SJCRH30 (cell line): Measurements from ENCODE around the gene ST3GAL3. TPM values are rescaled to one million over a fixed set of nuclear protein-coding genes. Genes with fewer than 3 reads are reported as not detected.

Source experiments
- DNase-seq, 2 experiments: peaks; one replicate each; pipeline ENCODE4 v3.0.0-alpha.2; 2015 to 2020
- H3K27ac ChIP-seq: fragments of 250-450 bp; sonication (Bioruptor Pico); 2 replicates; pipeline ENCODE4 v1.5.1; 2020; ENCODE audit warnings: mild to moderate bottlenecking, moderate library complexity
- H3K27me3 ChIP-seq: fragments of 250-450 bp; sonication (Bioruptor Pico); 2 replicates; pipeline ENCODE4 v1.5.1; 2020; ENCODE audit warnings: mild to moderate bottlenecking, moderate library complexity
- H3K36me3 ChIP-seq: fragments of 250-450 bp; sonication (Bioruptor Pico); 2 replicates; pipeline ENCODE4 v1.5.1; 2020; ENCODE audit warnings: mild to moderate bottlenecking, moderate library complexity
- H3K4me1 ChIP-seq: fragments of 250-450 bp; sonication (Bioruptor Pico); 2 replicates; pipeline ENCODE4 v1.5.1; 2020; ENCODE audit warnings: mild to moderate bottlenecking, moderate library complexity
- H3K4me3 ChIP-seq: fragments of 250-450 bp; sonication (Bioruptor Pico); 2 replicates; pipeline ENCODE4 v1.5.1; 2020; ENCODE audit warnings: mild to moderate bottlenecking, moderate library complexity
- H3K9me3 ChIP-seq: fragments of 250-450 bp; sonication (Bioruptor Pico); replicated peaks from 2 replicates; pipeline ENCODE4 v1.5.1; 2020; ENCODE audit warnings: mild to moderate bottlenecking, moderate library complexity
- total RNA-seq: library from RNA; depleted of rRNA; stranded (reverse); fragments of >200 nt; shearing (Covaris generic); gene quantifications from 2 replicates; pipeline ENCODE4 v1.2.3, GENCODE V29; 2014

Gene ST3GAL3
- total RNA-seq, 1 experiment from 2014 or later: 10.5 TPM

- Histone ChIP-seq H3K27me3 (no peaks in the 10 kb centered on the region), H3K4me3 (no peak overlapping the region), H3K27ac (no peak overlapping the region), H3K4me1 (peaks cover 33% of the 10 kb centered on the region), H3K36me3 (no peaks in the 10 kb centered on the region), H3K9me3 (no peaks in the 10 kb centered on the region)
- DNase-seq: no peak
Observed at GRCh38 chr1:43910343-43910742, 203.0 kb downstream of the ST3GAL3 start.

GRCh38 chr1:43912607-43913006 is 205.3 kb downstream of the ST3GAL3 start:
- peak overlapping the region; percentile 87 for H3K27ac ChIP-seq
- no peak overlapping the region for H3K4me3 ChIP-seq
- no peaks in the 10 kb centered on the region for H3K36me3 ChIP-seq
- H3K4me1 ChIP-seq: peaks cover 46% of the 10 kb centered on the region
- peak in 1 of 2 experiments; percentile 45 for DNase-seq
- no peaks in the 10 kb centered on the region for H3K27me3 ChIP-seq
- no peaks in the 10 kb centered on the region for H3K9me3 ChIP-seq

GRCh38 chr1:43913051-43913501 is 205.7 kb downstream of the ST3GAL3 start:
- Histone ChIP-seq H3K9me3 (no peaks in the 10 kb centered on the region), H3K4me1 (peaks cover 46% of the 10 kb centered on the region), H3K27ac (peak overlapping the region; percentile 87), H3K4me3 (no peak overlapping the region), H3K36me3 (no peaks in the 10 kb centered on the region), H3K27me3 (no peaks in the 10 kb centered on the region)
- DNase-seq: peak in 1 of 2 experiments; percentile 62

- Histone ChIP-seq H3K9me3 (no peaks in the 10 kb centered on the region), H3K27ac (peak overlapping the region; percentile 87), H3K36me3 (no peaks in the 10 kb centered on the region), H3K4me1 (peaks cover 46% of the 10 kb centered on the region), H3K27me3 (no peaks in the 10 kb centered on the region), H3K4me3 (no peak overlapping the region; the same call in 1 of the 2 replicates)
- DNase-seq: peak; percentile 59 to 89
Observed at GRCh38 chr1:43913666-43914360, 206.5 kb downstream of the ST3GAL3 start.

GRCh38 chr1:43914576-43915525 is 207.5 kb downstream of the ST3GAL3 start:
- Histone ChIP-seq H3K27me3 (no peaks in the 10 kb centered on the region), H3K27ac (peak overlapping the region; percentile 87), H3K9me3 (no peaks in the 10 kb centered on the region), H3K4me1 (peaks cover 46% of the 10 kb centered on the region), H3K36me3 (no peaks in the 10 kb centered on the region), H3K4me3 (no peak overlapping the region)
- peak; percentile 65 to 69 for DNase-seq

GRCh38 chr1:43919906-43920305 is 212.6 kb downstream of the ST3GAL3 start:
- peak; percentile 37 to 45 for DNase-seq
- H3K4me1 ChIP-seq: peaks cover 17% of the 10 kb centered on the region
- no peak overlapping the region for H3K4me3 ChIP-seq
- no peak overlapping the region for H3K27ac ChIP-seq
- H3K9me3 ChIP-seq: no peaks in the 10 kb centered on the region
- H3K36me3 ChIP-seq: no peaks in the 10 kb centered on the region
- H3K27me3 ChIP-seq: no peaks in the 10 kb centered on the region

GRCh38 chr1:43921022-43921421 is 213.7 kb downstream of the ST3GAL3 start:
- no peak overlapping the region for H3K27ac ChIP-seq

GRCh38 chr1:43924516-43924915 is 217.2 kb downstream of the ST3GAL3 start:
- Histone ChIP-seq H3K27ac (no peak overlapping the region), H3K4me1 (no peaks in the 10 kb centered on the region), H3K27me3 (no peaks in the 10 kb centered on the region), H3K9me3 (no peaks in the 10 kb centered on the region), H3K36me3 (no peaks in the 10 kb centered on the region), H3K4me3 (no peak overlapping the region)
- no peak for DNase-seq

More at GRCh38 chr1:43921022-43921421, 213.7 kb downstream of the ST3GAL3 start:
- Histone ChIP-seq H3K9me3 (no peaks in the 10 kb centered on the region), H3K4me1 (peaks cover 10% of the 10 kb centered on the region; the same call in 1 of the 2 replicates), H3K27me3 (no peaks in the 10 kb centered on the region), H3K4me3 (no peak overlapping the region), H3K36me3 (no peaks in the 10 kb centered on the region)
- DNase-seq: no peak

- no peaks in the 10 kb centered on the region for H3K36me3 ChIP-seq
- no peak overlapping the region for H3K27ac ChIP-seq
- DNase-seq: no peak
- peaks cover 6% of the 10 kb centered on the region; the same call in 1 of the 2 replicates for H3K4me1 ChIP-seq
- H3K9me3 ChIP-seq: no peaks in the 10 kb centered on the region
- H3K4me3 ChIP-seq: no peak overlapping the region
- H3K27me3 ChIP-seq: no peaks in the 10 kb centered on the region
Observed at GRCh38 chr1:43925846-43926245, 218.5 kb downstream of the ST3GAL3 start.

GRCh38 chr1:43930168-43930948 is 223.0 kb downstream of the ST3GAL3 start:
- DNase-seq: peak; percentile 75 to 82
- Histone ChIP-seq H3K9me3 (no peaks in the 10 kb centered on the region), H3K4me3 (no peak overlapping the region), H3K27ac (no peak overlapping the region), H3K36me3 (no peaks in the 10 kb centered on the region), H3K4me1 (peaks cover 21% of the 10 kb centered on the region), H3K27me3 (no peaks in the 10 kb centered on the region)

- Histone ChIP-seq H3K4me1 (peaks cover 21% of the 10 kb centered on the region), H3K27me3 (no peaks in the 10 kb centered on the region), H3K4me3 (no peak overlapping the region), H3K27ac (no peak overlapping the region), H3K9me3 (no peaks in the 10 kb centered on the region), H3K36me3 (no peaks in the 10 kb centered on the region)
- DNase-seq: no peak
Observed at GRCh38 chr1:43930949-43931275, 223.6 kb downstream of the ST3GAL3 start.

GRCh38 chr1:43931711-43932660 is 224.7 kb downstream of the ST3GAL3 start:
- H3K36me3 ChIP-seq: no peaks in the 10 kb centered on the region
- DNase-seq: no peak
- no peak overlapping the region for H3K4me3 ChIP-seq
- no peaks in the 10 kb centered on the region for H3K9me3 ChIP-seq
- H3K4me1 ChIP-seq: peaks cover 21% of the 10 kb centered on the region
- no peaks in the 10 kb centered on the region for H3K27me3 ChIP-seq
- H3K27ac ChIP-seq: no peak overlapping the region

GRCh38 chr1:43932786-43933385 is 225.6 kb downstream of the ST3GAL3 start:
- H3K36me3 ChIP-seq: no peaks in the 10 kb centered on the region
- no peak overlapping the region for H3K27ac ChIP-seq
- H3K4me1 ChIP-seq: peaks cover 21% of the 10 kb centered on the region
- H3K4me3 ChIP-seq: peak overlapping the region; percentile 59
- no peaks in the 10 kb centered on the region for H3K27me3 ChIP-seq
- no peak for DNase-seq
- no peaks in the 10 kb centered on the region for H3K9me3 ChIP-seq
